Limb (tissue), 2 donors: ENCODE results near the gene ADGRG4.
A peak's percentile ranks its signal among the peaks of the same experiment; 100 is the strongest.
"Not testable (repeated sequence)": the region's sequence is repeated elsewhere in the genome, so short reads cannot be mapped to it uniquely, and the experiment has no call there.

ENCODE experiments used
- DNase-seq, 2 donors: peaks; one replicate each; pipeline ENCODE4 v3.0.0-alpha.2; 2016; ENCODE audit errors: extremely low spot score in 2 of 2

Gene ADGRG4, protein sequence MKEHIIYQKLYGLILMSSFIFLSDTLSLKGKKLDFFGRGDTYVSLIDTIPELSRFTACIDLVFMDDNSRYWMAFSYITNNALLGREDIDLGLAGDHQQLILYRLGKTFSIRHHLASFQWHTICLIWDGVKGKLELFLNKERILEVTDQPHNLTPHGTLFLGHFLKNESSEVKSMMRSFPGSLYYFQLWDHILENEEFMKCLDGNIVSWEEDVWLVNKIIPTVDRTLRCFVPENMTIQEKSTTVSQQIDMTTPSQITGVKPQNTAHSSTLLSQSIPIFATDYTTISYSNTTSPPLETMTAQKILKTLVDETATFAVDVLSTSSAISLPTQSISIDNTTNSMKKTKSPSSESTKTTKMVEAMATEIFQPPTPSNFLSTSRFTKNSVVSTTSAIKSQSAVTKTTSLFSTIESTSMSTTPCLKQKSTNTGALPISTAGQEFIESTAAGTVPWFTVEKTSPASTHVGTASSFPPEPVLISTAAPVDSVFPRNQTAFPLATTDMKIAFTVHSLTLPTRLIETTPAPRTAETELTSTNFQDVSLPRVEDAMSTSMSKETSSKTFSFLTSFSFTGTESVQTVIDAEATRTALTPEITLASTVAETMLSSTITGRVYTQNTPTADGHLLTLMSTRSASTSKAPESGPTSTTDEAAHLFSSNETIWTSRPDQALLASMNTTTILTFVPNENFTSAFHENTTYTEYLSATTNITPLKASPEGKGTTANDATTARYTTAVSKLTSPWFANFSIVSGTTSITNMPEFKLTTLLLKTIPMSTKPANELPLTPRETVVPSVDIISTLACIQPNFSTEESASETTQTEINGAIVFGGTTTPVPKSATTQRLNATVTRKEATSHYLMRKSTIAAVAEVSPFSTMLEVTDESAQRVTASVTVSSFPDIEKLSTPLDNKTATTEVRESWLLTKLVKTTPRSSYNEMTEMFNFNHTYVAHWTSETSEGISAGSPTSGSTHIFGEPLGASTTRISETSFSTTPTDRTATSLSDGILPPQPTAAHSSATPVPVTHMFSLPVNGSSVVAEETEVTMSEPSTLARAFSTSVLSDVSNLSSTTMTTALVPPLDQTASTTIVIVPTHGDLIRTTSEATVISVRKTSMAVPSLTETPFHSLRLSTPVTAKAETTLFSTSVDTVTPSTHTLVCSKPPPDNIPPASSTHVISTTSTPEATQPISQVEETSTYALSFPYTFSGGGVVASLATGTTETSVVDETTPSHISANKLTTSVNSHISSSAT (N-terminal part only)

DNA sequence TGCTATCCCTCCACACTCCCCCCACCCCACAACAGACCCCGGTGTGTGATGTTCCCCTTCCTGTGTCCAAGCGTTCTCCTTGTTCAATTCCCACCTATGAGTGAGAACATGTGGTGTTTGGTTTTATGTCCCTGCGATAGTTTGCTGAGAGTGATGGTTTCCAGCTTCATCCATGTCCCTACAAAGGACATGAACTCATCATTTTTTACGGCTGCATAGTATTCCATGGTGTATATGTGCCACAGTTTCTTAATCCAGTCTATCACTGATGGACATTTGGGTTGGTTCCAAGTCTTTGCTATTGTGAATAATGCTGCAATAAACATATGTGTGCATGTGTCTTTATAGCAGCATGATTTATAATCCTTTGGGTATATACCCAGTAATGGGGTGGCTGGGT is at the start of gene ADGRG4:
TSS of gene ADGRG4 (plus strand) at position 243 of the 400 bp plus-strand sequence. CDS start 7,815 bp downstream, outside the sequence.
- DNase-seq, result not testable (repeated sequence)

DNA sequence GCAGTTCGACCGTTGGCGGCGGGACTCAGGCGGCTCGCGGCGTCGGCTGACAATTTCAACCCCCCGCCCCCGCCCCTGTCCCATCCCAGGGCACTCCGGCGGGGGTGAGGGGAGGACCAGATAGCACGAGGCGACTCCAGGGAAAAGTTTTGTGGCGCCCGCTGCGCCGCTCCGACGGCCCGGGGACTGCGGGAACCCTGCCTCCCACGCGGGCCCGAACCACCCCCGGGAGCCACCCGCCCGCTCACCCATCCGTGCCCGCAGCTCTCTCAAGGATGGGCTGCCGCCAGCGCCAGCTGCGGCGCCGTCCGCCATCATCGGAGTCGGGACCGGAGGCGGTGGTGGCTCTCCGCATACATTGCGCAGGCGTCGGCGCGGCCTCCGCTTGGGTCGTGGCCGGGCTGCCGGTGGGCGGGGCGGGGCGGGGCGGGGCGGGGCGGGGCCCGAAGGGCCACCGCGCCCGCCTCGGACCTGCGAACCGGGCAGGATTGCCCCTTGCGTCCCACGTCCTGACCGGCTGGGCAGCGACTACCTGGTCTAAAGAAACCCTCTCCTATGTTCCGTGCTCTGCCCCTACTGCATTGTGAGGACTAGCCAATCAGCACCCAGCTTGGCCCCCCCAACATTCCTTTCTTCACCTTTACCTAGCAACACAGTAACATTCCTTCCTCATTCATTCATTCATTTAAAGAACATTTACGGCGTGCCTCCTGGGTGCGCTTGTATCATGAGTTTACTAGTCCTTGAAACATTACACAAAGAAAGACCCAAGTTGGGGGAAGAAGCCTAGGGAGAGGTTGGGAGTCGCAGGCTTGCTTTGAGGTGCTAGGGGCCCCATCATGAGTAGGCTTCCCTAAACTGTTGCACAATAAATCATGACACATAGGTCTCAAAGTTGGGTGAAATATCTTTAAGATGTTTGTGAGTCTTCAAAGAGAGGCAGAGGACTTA is 49.4 kb upstream of the ADGRG4 start, which contains the start of gene MAP7D3:
TSS of gene MAP7D3 (minus strand) at position 360 of the 951 bp plus-strand sequence. CDS start at position 318, 42 bp downstream.
- peak; percentile 41 to 75 for DNase-seq

DNA sequence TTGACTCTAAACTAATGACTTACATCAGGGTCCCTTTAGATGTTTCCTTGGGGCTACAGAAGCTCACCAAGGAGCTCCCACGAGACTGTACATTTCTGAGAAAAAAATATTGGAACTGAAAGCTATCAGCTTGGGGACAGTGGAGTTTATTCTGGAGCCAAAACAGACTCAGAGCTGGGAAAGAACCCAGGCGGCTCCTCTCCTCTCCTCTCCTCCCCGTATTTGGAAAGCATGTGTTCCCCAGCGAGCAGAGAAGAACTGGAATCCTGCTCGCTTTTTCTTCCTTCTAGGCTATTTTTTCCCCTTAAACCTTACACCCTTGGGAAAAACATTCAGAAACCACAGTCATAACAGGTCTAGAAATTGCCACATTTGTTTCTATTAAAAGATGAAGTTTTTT is 45.2 kb upstream of the ADGRG4 start:
- no peak for DNase-seq

DNA sequence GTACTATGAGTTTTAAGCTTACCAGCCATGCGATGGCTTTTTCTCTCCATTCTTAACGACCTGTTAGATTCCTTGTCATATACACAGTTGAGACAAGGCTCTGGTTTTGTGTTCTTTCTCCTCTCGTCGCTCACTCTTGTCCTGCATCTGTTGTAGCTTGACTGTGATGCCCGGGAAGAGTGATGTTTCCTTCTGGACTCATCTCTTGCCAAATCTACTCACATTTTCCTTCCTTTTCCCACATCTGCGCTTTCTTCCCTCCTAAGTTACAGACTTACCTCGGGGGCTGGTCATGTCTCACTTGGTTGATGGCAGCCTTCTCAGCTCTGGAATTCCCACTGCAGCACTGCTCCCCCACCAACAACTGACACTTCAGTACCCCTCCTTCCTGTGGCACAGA is 44.7 kb upstream of the ADGRG4 start:
- no peak for DNase-seq

DNA sequence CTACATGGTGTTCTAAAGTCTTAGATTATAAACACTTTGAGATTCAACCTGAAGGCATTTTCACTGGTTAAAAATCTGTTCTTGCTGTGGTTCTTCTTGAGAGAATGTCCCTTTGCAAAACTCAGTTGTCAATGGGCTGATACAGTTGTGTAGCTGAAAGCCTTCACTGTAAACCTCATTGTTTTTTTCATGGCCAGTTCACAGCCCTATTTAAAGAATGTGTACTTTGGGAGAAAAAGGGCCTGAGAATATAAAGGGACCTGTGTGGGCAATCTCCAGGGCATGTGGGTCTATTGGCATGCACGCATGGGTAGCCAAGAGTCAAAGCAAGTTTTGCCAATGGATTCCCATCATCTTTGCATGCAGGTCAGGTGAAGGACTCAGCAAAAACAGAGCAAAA is 41.8 kb upstream of the ADGRG4 start:
- DNase-seq, result no peak

DNA sequence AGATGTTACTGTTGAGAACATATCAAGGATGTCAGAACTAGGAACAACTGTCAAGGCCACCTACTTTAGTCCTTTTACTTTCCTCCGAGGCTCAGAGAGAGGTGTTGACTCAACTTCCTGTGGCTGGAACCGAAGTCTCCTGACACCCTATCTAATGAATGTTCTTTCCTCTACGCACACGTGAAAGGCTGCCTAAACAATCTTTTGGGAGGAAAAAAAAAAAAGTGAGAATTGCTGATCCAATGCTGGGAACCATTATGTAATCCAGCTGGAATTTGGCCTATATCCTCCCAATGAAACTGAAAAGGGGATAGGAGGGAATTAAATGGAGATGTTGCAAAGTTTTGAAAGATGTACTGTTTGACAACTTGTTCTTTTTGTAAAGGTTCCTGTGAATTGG is 41.2 kb upstream of the ADGRG4 start:
- peak in 1 of 2 donors; percentile 13 for DNase-seq

DNA sequence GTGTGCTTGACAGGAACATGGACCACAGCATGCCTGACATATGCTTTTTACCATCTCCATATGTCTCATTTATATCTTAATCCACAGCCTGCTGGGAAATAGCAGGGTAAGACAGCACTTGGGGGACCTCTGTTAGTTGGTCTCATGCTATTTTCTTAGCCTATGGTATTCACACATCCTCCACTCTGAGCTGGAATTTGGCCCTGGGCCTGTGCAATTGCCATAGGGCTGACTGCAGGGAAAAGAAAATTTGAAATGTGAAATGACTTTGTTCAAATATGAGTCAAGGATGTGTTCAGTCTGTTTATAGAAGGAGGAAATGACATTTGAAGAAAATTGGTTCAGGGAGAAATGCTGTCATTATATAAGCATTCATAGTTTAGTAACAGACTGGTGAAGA is 40.0 kb upstream of the ADGRG4 start:
- peak; percentile 7 to 32 for DNase-seq

DNA sequence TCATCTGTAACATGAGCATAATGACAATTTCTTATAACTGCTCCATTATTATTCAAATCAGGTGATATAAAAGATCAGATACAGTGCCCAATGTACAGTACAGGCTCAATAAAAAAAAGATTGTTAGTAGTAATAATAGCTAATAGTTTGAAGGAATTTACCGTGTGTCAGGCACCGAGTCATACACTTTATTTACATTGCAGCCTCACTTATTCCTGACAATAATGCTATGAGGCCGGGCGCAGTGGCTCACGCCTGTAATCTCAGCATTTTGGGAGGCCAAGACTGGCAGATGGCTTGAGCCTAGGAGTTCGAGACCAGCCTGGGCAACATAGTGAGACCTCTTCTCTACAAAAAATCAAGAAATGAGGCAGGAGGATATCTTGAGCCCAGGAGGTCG is 39.4 kb upstream of the ADGRG4 start:
- no peak for DNase-seq

DNA sequence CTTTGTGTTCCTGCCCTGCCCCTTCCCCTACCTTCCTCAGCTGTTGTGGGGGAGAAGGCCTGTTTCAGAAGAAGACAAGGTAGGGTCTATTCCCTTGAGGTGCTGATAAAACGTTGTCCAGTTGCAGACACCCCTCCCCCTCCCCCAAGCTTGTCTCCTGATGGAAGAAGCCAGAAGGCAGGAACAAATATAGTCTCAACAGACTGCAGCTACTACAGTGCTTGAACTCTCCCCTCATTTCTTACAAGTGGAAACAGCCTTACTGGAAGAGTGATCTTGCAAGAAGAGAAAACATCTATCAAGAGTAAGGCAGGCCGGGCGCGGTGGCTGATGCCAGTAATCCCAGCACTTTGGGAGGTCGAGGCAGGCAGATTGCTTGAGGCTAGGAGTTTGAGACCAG is 38.5 kb upstream of the ADGRG4 start:
- DNase-seq, result no peak

DNA sequence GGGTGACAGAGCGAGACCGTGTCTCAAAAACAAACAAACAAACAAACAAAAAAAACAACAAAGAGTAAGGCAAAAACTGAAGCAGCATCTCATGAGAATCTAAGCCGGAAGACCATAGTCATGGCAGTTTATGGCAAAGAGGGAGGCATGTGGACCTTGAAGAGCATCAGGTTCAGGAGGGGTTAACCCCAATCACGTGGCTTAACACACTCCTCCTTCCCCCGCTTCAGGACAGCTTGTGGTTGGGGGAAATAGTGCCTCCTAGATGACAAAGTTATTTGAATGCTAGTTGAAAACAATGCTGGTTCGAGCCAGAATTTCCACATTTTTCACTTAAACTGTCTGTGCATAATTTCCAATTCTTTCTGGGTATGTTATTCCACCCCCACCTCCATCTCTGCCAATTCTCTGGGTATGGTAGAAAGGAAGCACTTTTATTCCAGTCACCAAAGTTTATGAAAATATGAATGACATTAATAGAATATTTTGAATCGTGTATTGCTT is 37.9 kb upstream of the ADGRG4 start:
- no peak for DNase-seq

DNA sequence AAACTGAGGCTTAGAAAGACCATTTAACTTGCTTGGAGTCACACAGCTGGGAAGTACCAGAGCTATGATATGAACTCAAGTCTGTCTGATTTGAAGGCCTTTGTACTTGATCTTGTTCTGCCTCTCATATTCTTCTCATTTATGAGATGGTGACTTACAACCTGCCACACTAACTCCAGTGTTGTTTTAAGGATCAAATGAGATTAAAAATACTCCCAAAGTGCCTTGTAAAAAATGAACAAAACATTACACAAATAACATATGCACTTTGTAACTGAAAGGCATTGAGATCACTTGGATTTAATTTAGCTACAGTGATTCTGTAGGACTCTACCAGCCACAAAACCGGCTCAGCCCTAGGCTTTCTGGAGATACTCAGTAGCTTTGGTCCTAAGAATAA is 33.9 kb upstream of the ADGRG4 start:
- no peak for DNase-seq

DNA sequence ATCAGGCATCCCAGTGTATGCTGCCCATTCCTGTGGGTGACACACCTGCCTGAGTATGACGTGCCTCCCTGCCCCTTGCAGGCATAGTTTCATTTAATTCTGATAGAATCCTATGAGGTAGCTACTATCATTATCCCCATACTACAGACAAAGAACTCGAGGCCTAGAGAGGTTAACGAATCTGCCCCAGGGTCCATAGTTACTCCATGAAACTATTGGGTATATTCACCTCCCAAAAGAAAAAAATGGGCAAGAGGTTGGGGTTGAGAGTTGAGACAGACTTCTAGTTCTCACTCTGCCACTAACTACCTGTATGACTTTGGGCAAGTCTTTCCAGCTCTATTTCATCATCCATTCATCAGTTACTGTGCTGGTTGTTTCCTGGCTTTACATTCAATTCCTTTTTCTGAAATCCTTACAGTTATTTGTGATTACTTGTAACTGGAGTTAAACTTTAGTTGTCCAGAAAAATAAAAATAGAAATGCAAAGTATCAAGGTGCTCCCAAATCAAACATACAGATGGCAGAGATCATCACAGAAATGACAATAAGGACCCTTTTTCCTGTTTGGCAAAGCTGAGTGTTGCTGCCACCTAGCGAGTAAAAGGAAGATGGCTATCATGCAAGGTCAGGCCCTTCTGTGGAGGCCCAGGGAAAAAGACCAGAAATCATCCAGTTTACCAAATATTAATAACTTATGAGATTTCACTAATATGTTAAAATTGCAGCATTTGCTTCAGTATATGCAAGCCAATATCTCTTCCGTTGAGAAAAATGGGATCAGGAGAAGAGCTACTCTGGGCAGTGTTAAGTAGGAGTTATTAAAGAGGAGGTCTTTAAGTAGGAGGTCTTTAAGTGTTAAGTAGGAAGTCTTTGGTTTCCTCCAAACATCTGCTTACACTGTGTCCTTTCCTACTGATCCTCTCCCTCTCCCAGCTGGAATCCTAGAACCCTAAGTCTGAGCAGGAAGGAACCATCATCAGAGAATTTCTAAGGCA is 32.4 kb upstream of the ADGRG4 start:
- peak; percentile 24 to 46 for DNase-seq

DNA sequence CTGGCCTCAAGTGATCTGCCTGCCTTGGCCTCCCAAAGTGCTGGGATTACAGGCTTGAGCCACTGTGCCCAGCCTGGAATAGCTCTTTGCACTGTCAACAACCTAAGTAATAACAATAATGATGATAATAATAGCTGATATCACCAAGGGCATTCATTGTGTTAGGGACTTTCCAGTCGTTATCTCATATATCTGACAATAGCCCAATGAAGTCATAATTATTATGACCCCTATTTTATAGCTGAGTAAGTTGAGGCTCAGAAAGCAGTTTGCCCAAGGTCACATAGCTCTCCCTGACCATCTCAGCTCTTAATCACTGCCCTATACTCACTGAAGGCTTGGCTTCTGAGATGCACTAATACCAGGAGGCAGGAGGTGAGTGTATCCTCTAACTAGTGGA is 30.8 kb upstream of the ADGRG4 start:
- no peak for DNase-seq

DNA sequence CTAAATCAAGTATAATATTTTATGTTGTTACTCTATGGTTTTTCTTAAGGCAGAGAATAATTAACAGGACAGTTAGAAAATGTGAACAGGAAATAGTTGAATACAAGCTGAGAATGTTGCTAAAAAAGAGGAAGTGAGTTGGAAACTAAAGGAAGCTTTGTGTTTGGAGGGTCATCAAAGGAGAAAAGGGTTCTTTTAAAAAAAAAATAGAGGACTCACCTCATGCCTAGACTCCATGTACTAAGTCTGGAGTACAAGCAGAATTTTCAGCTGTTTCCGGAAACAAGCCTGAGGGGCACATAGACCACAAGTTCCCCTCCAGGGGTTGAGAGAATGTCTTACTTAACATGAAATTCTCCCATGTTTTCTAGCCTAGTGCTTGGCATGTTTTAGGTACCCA is 29.5 kb upstream of the ADGRG4 start:
- DNase-seq, result no peak

DNA sequence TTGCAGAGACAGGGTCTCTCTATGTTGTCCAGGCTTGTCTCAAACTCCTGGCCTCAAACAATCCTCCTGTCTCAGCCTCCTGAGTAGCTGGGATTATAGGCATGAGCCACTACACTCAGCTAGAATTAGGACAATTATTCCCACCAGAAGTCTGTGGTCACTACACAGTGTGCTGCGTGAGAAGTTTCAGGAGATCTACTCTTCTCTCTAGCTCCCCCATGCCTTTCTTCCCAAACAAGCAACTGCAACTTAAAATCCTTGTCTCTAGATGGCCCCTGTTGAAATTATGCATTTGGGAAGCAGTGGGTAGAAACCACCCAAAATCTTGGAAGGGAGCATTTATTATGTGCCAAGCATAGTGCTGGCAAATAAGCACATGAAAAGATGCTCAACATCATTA is 28.4 kb upstream of the ADGRG4 start:
- DNase-seq, result no peak

DNA sequence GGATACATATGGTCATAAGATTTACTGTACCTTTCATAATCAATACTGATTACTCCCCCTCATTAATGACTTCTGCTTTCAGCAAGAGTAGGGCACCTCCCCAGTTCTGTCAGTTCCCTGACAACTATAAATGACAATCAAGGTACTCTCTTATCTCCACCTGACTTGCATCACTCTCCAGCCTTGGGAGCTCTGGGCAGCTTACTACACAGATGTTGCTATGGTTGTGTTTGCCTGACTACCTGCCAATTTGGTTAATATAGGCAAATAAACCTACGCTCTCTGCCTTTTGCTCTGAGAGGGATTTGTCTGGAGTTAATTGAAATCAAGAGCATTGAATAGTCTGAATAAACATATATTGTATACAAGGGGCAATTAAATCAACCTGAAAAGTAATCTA is 26.8 kb upstream of the ADGRG4 start:
- DNase-seq, result no peak

DNA sequence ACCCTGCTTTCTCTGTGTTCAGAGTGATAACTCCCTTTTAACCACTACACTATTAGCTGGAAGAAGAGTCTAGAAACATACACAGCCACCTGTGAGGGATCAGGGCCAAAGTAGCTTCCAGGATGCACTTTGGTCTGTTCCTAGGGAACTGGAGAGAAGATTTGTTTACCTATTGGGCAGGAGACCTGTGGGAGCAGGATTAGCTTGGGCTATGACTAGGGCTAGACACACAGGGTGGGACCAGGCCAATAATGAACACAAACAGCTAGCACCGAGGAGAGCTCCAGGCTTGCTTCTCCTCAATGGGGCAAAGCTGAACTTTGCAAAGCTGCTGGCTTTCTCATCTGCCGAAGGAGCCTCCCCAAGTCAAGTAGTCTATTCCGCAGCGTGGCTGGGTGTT is 25.2 kb upstream of the ADGRG4 start:
- DNase-seq, result no peak

DNA sequence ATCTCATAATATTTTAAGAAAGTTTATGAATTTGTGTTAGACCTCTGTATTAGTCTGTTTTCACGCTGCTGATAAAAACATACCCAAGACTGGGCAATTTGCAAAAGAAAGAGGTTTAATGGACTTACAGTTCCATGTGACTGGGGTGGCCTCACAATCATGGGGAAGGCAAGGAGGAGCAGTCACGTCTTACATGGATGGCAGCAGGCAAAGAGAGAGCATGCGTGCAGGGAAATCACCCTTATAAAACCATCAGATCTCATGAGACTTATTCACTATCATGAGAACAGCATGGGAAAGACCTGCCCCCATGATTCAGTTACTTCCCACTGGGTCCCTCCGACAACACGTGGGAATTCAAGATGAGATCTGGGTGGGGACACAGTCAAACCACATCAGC is 14.4 kb upstream of the ADGRG4 start:
- DNase-seq, result not testable (repeated sequence)

DNA sequence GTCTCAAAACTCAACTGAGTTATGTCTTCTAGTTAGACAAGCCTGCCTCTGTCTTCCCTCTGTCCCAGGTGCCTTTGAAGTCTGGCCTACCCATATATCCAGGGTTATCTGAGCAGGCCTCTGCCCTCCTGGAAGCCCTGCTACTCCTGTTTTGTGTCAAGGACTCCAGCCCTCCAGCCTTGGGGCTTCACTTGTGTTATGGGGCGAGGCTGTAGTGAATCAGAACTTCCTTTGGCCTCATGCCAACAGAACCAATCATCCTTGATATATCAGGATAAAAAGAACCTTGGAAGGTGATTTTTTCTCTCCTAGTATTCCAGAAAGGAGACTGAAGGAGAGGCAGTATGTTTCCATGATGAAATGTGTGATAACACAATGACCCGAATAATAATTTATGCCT is 8.9 kb upstream of the ADGRG4 start:
- DNase-seq, result no peak
